NK-92 (cell line): Measurements from ENCODE around the gene TTC31.

ENCODE experiments used
- DNase-seq: peaks from one replicate; lab custom pipeline; 2025; ENCODE audit not compliant: unreplicated experiment; lab: John Stamatoyannopoulos, UW

Gene TTC31

GRCh38 chr2:74524955-74525716 lies 42.3 kb downstream of the TTC31 start:
- DNase-seq = no peak

GRCh38 chr2:74525717-74526648 lies 43.1 kb downstream of the TTC31 start, which contains the start of gene DQX1:
Gene DQX1 (minus strand): TSS chr2:74526231. CDS start chr2:74525729, 502 bp downstream.
- DNase-seq = no peak

- DNase-seq = no peak
Observed at GRCh38 chr2:74526649-74527230, 43.9 kb downstream of the TTC31 start.

DNA sequence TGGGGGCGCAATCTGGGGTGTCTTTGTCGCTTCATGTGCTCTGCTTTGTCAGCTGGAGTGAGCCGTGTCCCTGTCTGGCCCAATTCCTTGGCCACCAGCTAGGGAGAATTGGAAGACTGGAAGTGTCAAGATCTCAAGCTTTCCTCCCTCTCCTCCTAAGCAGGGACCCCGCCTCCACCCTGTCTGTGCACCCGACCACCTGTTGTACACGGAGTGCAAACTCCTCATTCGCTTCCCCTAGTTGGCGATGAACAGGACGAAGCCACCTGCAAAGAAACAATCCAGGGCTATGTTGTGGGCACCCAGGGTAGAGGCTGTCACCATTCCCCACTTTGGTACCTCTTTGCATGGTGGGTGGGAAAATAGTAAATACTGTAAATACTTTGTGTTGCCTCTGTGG lies 44.9 kb downstream of the TTC31 start:
- DNase-seq = no peak

DNA sequence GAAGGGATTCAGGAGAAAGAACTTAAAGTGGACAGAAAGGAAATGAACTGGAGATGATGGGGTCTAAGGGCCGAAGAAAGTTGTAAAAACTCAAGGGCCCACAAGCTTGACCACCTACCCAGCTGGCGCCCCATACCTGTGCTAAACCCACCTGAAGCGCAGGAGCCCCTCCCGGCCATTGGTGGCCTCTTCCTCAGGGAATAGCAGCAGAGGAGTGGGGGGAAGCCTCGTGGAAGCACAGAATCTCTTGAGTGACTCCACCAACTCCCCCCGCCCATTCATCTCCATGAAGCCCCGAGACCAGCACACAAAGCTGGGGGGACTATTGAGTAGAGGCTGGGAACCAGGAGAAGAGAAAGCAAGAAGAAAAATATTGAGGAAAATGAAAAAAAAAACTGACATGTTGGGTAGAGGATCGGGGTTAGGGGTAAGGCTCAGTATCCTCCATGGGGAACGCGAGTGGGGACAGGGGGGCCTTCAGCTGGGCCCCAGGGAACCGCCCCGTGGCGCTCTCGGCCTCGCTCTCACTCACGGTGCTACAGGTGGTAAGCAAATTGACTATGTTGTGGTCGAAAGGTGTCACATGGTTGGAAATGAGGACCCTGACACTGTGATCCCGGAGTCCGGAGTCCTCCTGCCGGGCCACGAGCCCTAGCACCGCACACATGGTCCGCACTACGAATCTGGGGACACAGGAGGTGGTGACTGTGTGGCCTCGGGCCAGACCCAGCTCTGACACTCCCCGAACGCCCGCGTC lies 45.9 kb downstream of the TTC31 start:
- no peak for DNase-seq

GRCh38 chr2:74529357-74530238 lies 46.7 kb downstream of the TTC31 start, which contains the start of the genes AUP1 and HTRA2:
Gene AUP1 (minus strand): TSS chr2:74529706. CDS start chr2:74529629, 77 bp downstream.
Gene HTRA2 (plus strand): TSS chr2:74529933. CDS start chr2:74530007, 74 bp downstream.
- peak; percentile 17 for DNase-seq

DNA sequence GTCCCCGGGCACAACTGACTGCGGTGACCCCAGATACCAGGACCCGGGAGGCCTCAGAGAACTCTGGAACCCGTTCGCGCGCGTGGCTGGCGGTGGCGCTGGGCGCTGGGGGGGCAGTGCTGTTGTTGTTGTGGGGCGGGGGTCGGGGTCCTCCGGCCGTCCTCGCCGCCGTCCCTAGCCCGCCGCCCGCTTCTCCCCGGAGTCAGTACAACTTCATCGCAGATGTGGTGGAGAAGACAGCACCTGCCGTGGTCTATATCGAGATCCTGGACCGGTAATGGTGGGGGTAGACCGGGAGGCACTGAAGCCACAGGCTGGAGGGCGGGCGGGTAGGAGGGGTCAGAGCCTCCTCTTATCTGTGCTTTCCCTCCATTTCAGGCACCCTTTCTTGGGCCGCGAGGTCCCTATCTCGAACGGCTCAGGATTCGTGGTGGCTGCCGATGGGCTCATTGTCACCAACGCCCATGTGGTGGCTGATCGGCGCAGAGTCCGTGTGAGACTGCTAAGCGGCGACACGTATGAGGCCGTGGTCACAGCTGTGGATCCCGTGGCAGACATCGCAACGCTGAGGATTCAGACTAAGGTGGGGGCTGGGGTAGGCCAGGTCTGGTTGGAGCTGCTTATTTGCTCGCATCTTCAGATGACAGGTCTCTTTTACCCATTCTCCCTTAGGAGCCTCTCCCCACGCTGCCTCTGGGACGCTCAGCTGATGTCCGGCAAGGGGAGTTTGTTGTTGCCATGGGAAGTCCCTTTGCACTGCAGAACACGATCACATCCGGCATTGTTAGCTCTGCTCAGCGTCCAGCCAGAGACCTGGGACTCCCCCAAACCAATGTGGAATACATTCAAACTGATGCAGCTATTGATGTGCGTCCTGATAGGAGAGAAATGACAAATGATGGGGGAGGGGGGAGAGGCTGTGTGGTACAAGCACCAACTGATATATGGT lies 47.6 kb downstream of the TTC31 start:
- DNase-seq = no peak

DNA sequence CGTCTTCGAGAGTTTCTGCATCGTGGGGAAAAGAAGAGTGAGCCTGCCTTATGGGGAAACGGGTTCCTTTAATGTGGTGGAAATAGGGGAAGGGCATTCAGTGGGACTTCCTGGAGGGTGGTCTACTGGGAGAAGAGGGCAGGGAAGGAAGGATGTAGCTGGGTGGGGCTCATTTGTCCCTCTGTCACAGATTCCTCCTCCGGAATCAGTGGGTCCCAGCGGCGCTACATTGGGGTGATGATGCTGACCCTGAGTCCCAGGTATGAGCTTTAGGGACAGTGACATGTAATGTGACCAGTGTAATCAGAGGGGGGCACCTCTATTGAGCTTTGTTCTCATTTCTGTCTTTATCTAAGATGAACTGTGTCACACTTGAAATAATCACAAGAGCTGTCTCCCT lies 48.8 kb downstream of the TTC31 start:
- no peak for DNase-seq

GRCh38 chr2:74532222-74532621 lies 49.3 kb downstream of the TTC31 start:
- DNase-seq = no peak

DNA sequence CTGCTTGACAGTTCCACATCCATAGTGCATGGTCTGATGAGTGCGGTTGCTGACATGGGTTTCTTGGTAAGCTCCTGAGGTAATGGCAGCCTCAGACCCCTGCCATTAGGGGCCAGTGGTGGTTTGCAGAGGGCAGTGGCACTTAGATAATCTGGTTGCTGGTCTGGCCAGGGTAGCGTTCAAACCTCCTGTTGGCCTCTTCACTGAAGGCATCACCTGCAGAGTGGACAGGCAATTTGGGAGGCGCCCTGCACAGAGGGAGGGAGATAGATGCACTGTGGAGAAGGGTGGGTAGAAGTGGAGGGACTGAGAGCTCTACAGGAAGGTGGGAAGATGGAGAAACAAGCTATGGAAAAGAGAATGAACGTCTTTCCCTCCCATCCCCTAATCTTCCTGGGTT lies 50.6 kb downstream of the TTC31 start:
- DNase-seq = no peak

DNA sequence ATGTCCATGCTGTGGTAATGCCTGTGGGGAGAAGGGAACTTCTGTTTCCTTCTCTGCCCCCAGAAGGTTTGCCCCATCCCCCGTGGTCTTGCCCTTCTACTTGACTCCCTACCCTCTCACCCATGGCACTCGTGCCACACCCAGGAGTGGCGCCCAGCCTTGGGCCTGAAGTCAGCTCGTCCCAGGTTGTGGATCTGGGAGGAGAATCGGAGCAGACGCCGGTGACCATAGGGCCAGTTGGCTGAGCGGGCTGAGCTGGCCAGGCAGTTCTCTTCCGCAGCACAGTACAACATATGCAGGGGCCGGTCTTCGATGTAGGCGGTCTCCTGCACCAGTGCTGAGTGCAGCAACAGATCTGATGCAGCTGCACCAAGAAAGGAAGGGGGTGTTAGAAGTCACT lies 51.5 kb downstream of the TTC31 start:
- no peak for DNase-seq

DNA sequence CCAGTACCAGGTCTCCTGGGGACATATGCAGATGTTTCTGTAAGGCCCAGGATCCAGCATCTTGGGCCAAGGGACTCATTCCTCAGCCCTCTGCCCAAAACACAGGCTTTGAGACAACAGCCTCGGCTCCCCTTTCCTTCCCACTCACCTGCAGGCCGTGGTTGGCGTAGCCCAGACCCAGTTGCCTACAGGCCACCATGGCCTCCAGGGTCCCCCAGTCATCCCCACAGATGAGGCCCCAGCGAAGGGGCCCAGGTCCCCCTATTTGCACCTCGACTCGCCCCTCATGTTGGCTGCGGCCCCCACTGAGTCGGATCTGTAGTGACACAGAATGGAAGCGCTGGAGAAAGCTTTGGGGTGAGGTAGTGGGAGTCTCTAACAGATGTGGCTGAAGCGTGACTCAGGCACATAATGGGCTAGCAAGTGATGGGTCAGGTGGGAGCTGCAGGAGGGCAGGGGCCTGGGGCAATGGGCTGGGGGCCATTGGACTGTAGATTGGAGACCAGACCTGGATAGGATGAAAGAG lies 52.6 kb downstream of the TTC31 start:
- no peak for DNase-seq

GRCh38 chr2:74536166-74536950 lies 53.5 kb downstream of the TTC31 start:
- no peak for DNase-seq

- no peak for DNase-seq
Observed at GRCh38 chr2:74537140-74537539, 54.3 kb downstream of the TTC31 start.

- no peak for DNase-seq
Observed at GRCh38 chr2:74538881-74539339, 56.0 kb downstream of the TTC31 start.

DNA sequence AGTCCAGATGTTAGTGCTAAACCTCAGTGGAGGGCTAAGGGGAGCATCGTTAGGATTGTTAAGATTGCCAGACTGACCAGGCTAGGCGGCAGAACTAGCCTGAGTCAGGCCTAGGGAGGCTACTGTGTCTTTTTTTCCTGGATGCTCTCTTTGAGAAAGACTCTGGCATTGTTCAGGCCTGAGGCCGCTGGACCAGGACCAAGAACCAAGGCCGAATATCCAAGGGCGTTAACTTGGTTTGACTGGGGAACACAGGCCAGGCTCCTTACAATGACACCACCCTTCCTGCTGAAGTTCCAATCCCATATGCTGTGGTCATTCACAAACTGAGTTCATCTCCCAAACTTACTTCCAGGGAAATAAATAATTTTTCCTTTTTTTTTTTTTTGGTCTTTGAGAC lies 57.4 kb downstream of the TTC31 start:
- DNase-seq = no peak

DNA sequence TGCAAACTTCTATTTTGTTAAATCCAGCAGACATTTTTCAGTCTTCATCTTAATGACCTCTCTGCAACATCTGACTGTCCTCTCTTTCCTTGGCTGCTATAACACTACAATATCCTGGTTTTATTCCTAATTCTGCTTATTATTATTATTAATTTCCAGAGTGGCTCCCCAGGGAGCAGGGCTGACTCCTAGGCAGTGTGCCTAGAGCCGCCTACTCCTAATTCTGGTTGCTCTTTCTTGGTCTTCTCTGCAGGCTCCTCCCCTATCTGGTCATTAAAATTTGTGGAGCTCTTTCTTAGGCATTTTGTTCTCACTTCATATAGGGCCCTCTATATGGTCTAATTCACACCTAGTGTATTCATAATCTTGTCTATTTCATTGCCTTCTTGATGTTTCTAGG lies 60.1 kb downstream of the TTC31 start:
- DNase-seq = no peak
